Cardiac muscle cell (in vitro differentiated cells and primary cell): ENCODE measurements around the gene EIF2B1. TPM values are rescaled to one million over a fixed set of nuclear protein-coding genes. Genes with fewer than 3 reads are reported as not detected.
"Not testable (repeated sequence)": the region's sequence is repeated elsewhere in the genome, so short reads cannot be mapped to it uniquely, and the experiment has no call there.

Experiments
- DNase-seq, 2 donors: peaks; one replicate each; pipeline versions ENCODE4 v3.0.0 to v3.0.0-alpha.2; 2010 to 2017; ENCODE audit warnings: low read depth in 1 of 2, low spot score in 1 of 2
- H3K27ac ChIP-seq: fragments of 200-600 bp; sonication (generic); 2 replicates; pipeline ENCODE4 v1.5.1; 2016
- H3K27me3 ChIP-seq: fragments of 200-600 bp; sonication (generic); 2 replicates; pipeline ENCODE4 v1.6.0; 2016; ENCODE audit warnings: control low read depth
- H3K36me3 ChIP-seq: fragments of 200-600 bp; sonication (generic); 2 replicates; pipeline ENCODE4 v1.5.1; 2016; ENCODE audit warnings: control low read depth
- H3K4me1 ChIP-seq: fragments of 200-600 bp; sonication (generic); 2 replicates; pipeline ENCODE4 v1.8.1; 2017; ENCODE audit warnings: low read depth, mild to moderate bottlenecking, mixed run types
- H3K4me3 ChIP-seq: fragments of 200-600 bp; sonication (generic); 2 replicates; pipeline ENCODE4 v1.5.1; 2016; ENCODE audit warnings: mild to moderate bottlenecking
- H3K9me3 ChIP-seq: fragments of 200-600 bp; sonication (generic); 2 replicates; pipeline ENCODE4 v1.5.1; 2017; ENCODE audit warnings: low read depth, mild to moderate bottlenecking, control low read depth
- CTCF ChIP-seq: IDR thresholded peaks from 2 replicates; pipeline ENCODE4 v1.5.1; 2012; ENCODE audit warnings: low read depth, mild to moderate bottlenecking, low read length
- polyA plus RNA-seq: library from polyadenylated mRNA; unstranded; fragments of >200 nt; fragmentation: Nextera tagmentation; extraction: Ambion mirVana; gene quantifications from 2 replicates; pipeline ENCODE4 v1.2.1, GENCODE V29; 2016
- total RNA-seq: library from RNA; depleted of rRNA; stranded (reverse); fragments of >200 nt; gene quantifications from 2 replicates; pipeline ENCODE4 v1.2.3, GENCODE V29; 2016

EIF2B1 gene
- total and polyA plus RNA-seq, 2 experiments from 2014 or later: 48.5 to 129 TPM

- no peak for DNase-seq
- Histone ChIP-seq H3K9me3 (no peaks in the 10 kb centered on the region), H3K4me3 (no peak overlapping the region), H3K27me3 (no peaks in the 10 kb centered on the region), H3K4me1 (no peaks in the 10 kb centered on the region), H3K36me3 (peaks cover 26% of the 10 kb centered on the region), H3K27ac (no peak overlapping the region)
- TF ChIP-seq CTCF: no peak
These were observed 36.4 kb downstream of the EIF2B1 start for GRCh38 chr12:123597100-123597499.

GRCh38 chr12:123595729-123596128 is 37.8 kb downstream of the EIF2B1 start:
- TF ChIP-seq CTCF: no peak
- Histone ChIP-seq H3K9me3 (no peaks in the 10 kb centered on the region), H3K27ac (no peak overlapping the region), H3K4me1 (no peaks in the 10 kb centered on the region), H3K4me3 (no peak overlapping the region), H3K27me3 (no peaks in the 10 kb centered on the region), H3K36me3 (peaks cover 32% of the 10 kb centered on the region)
- no peak for DNase-seq

GRCh38 chr12:123591702-123592481 is 41.6 kb downstream of the EIF2B1 start:
- peaks cover 11% of the 10 kb centered on the region for H3K4me1 ChIP-seq
- H3K36me3 ChIP-seq: peaks cover 51% of the 10 kb centered on the region
- peak overlapping the region; percentile 43 for H3K27ac ChIP-seq
- no peaks in the 10 kb centered on the region for H3K27me3 ChIP-seq
- no peak overlapping the region for H3K4me3 ChIP-seq
- DNase-seq: peak in 1 of 2 donors; percentile 88
- H3K9me3 ChIP-seq: no peaks in the 10 kb centered on the region
- TF ChIP-seq CTCF: no peak

- TF ChIP-seq CTCF: no peak
- no peak for DNase-seq
These were observed 52.7 kb downstream of the EIF2B1 start for GRCh38 chr12:123580772-123581171.

GRCh38 chr12:123578829-123579228 is 54.7 kb downstream of the EIF2B1 start:
- H3K36me3 ChIP-seq, DNase-seq, H3K4me1 ChIP-seq, H3K4me3 ChIP-seq, H3K27ac ChIP-seq, H3K27me3 ChIP-seq, H3K9me3 ChIP-seq: not testable (repeated sequence)

More at GRCh38 chr12:123580772-123581171, 52.7 kb downstream of the EIF2B1 start:
- no peaks in the 10 kb centered on the region for H3K9me3 ChIP-seq
- H3K4me3 ChIP-seq: no peak overlapping the region
- no peaks in the 10 kb centered on the region for H3K36me3 ChIP-seq
- no peaks in the 10 kb centered on the region for H3K27me3 ChIP-seq
- H3K27ac ChIP-seq: no peak overlapping the region
- H3K4me1 ChIP-seq: peaks cover 13% of the 10 kb centered on the region

GRCh38 chr12:123578243-123578642 is 55.2 kb downstream of the EIF2B1 start:
- Histone ChIP-seq H3K27me3 (no peaks in the 10 kb centered on the region), H3K4me3 (no peak overlapping the region), H3K27ac (no peak overlapping the region), H3K9me3 (no peaks in the 10 kb centered on the region), H3K36me3 (no peaks in the 10 kb centered on the region), H3K4me1 (peaks cover 6% of the 10 kb centered on the region)
- no peak for DNase-seq
- no peak for TF ChIP-seq CTCF
